Neural crest cell (in vitro differentiated cells): ENCODE measurements around the gene TRAF1. TPM values are rescaled to one million over a fixed set of nuclear protein-coding genes. Genes with fewer than 3 reads are reported as not detected.
"Not testable (repeated sequence)": the region's sequence is repeated elsewhere in the genome, so short reads cannot be mapped to it uniquely, and the experiment has no call there.

Source experiments
- DNase-seq: peaks from one replicate; pipeline ENCODE4 v3.0.0; 2021; ENCODE audit warnings: low read depth, mixed read lengths, low spot score
- H3K27ac Mint-ChIP-seq: one replicate; pipeline ENCODE4 v1.8.0; 2021; ENCODE audit warnings: mild to moderate bottlenecking, mixed read lengths; ENCODE audit not compliant: unreplicated experiment
- H3K27me3 Mint-ChIP-seq: 2 replicates; pipeline ENCODE4 v1.8.0; 2021; ENCODE audit warnings: low read depth, mild to moderate bottlenecking, mixed read lengths
- H3K36me3 Mint-ChIP-seq: 2 replicates; pipeline ENCODE4 v1.8.0; 2021; ENCODE audit warnings: low read depth, mild to moderate bottlenecking, mixed read lengths
- H3K4me1 Mint-ChIP-seq: 2 replicates; pipeline ENCODE4 v1.8.0; 2021; ENCODE audit warnings: mixed read lengths
- H3K4me3 Mint-ChIP-seq: one replicate; pipeline ENCODE4 v1.8.0; 2021; ENCODE audit warnings: mild to moderate bottlenecking, mixed read lengths
- H3K9me3 Mint-ChIP-seq: 2 replicates; pipeline ENCODE4 v1.8.0; 2021; ENCODE audit warnings: mixed read lengths
- CTCF ChIP-seq: fragments of 200-600 bp; sonication (generic); conservative IDR thresholded peaks from 2 replicates; pipeline ENCODE4 v1.5.0; 2021; ENCODE audit warnings: antibody characterized with exemption, mild to moderate bottlenecking
- long read RNA-seq: library from polyadenylated mRNA; unstranded; transcript quantifications from one replicate; pipeline ENCODE4 v2.0.0, GENCODE V29; 2020
- total RNA-seq: library from RNA; stranded (reverse); gene quantifications from 2 replicates; pipeline ENCODE4 v1.2.1, GENCODE V29; 2021

Gene TRAF1, protein sequence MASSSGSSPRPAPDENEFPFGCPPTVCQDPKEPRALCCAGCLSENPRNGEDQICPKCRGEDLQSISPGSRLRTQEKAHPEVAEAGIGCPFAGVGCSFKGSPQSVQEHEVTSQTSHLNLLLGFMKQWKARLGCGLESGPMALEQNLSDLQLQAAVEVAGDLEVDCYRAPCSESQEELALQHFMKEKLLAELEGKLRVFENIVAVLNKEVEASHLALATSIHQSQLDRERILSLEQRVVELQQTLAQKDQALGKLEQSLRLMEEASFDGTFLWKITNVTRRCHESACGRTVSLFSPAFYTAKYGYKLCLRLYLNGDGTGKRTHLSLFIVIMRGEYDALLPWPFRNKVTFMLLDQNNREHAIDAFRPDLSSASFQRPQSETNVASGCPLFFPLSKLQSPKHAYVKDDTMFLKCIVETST
- 3.5 and 3.8 TPM in 2 replicates for total RNA-seq
- long read RNA-seq, full-length matches to known transcripts: 1 of 1 reads
- long read RNA-seq, partial matches to known transcripts: 0 of 1 reads
- long read RNA-seq, other reads (novel, unspliced or antisense): 0 of 1 reads

GRCh38 chr9:120926397-120926928, at the start of gene TRAF1:
TRAF1 (minus strand) TSS chr9:120926796; CDS start chr9:120926075, 721 bp downstream.
- TF ChIP-seq CTCF: no peak
- no peaks in the 10 kb centered on the region for H3K36me3 Mint-ChIP-seq
- peak within 1 kb of the TSS; percentile 68 for H3K4me3 Mint-ChIP-seq
- H3K27ac Mint-ChIP-seq: peak within 1 kb of the TSS; percentile 58
- no peak for DNase-seq
- H3K27me3 Mint-ChIP-seq: no peaks in the 10 kb centered on the region
- H3K9me3 Mint-ChIP-seq: no peaks in the 10 kb centered on the region
- peaks cover 32% of the 10 kb centered on the region for H3K4me1 Mint-ChIP-seq

- Mint-ChIP-seq H3K36me3 (no peaks in the 10 kb centered on the region), H3K4me3 (no peak overlapping the region), H3K4me1 (peaks cover 32% of the 10 kb centered on the region), H3K27me3 (no peaks in the 10 kb centered on the region), H3K27ac (peak overlapping the region; percentile 4), H3K9me3 (no peaks in the 10 kb centered on the region)
- no peak for TF ChIP-seq CTCF
- no peak for DNase-seq
These were observed 48.3 kb upstream of the TRAF1 start for GRCh38 chr9:120974921-120975320.

DNA sequence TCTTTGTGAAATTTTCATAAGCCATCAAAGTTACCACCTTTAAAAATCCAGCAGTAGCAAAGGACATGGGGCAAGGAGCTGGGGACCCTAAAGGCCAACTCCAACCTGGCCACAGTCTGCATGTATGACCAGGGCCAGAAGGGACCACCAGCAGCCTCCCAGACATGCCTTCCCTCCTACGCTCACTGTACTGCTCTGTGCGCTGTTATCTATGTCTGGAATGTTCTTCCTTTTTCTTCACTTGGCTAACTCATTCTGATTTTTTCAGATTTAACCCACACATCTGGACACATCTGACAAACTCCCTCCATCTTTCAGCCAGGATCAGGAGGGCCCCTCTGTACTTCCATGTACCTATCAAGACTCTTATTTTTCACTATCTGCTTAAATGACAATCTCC, 47.6 kb upstream of the TRAF1 start:
- Mint-ChIP-seq H3K36me3 (no peaks in the 10 kb centered on the region), H3K27ac (peak overlapping the region; percentile 74), H3K9me3 (no peaks in the 10 kb centered on the region), H3K4me1 (peaks cover 36% of the 10 kb centered on the region), H3K4me3 (no peak overlapping the region), H3K27me3 (peaks cover 3% of the 10 kb centered on the region)
- TF ChIP-seq CTCF: no peak
- DNase-seq: no peak

- Mint-ChIP-seq H3K4me1 (peaks cover 40% of the 10 kb centered on the region), H3K9me3 (no peaks in the 10 kb centered on the region), H3K27me3 (peaks cover 3% of the 10 kb centered on the region), H3K4me3 (no peak overlapping the region), H3K36me3 (no peaks in the 10 kb centered on the region), H3K27ac (no peak overlapping the region)
- TF ChIP-seq CTCF: no peak
- DNase-seq: no peak
These were observed 45.3 kb upstream of the TRAF1 start for GRCh38 chr9:120971938-120972337.

- H3K4me1 Mint-ChIP-seq: peaks cover 44% of the 10 kb centered on the region
- H3K27me3 Mint-ChIP-seq, H3K27ac Mint-ChIP-seq, H3K9me3 Mint-ChIP-seq, DNase-seq, H3K4me3 Mint-ChIP-seq, H3K36me3 Mint-ChIP-seq: not testable (repeated sequence)
These were observed 44.9 kb upstream of the TRAF1 start for GRCh38 chr9:120971471-120971870.

GRCh38 chr9:120970244-120970643, 43.6 kb upstream of the TRAF1 start:
- Mint-ChIP-seq H3K27ac (no peak overlapping the region), H3K4me1 (peaks cover 47% of the 10 kb centered on the region), H3K9me3 (no peaks in the 10 kb centered on the region), H3K36me3 (no peaks in the 10 kb centered on the region), H3K27me3 (peaks cover 7% of the 10 kb centered on the region), H3K4me3 (no peak overlapping the region)
- DNase-seq: no peak
- no peak for TF ChIP-seq CTCF
